A549 (cell line): ENCODE measurements around the gene HIVEP1. TPM values are rescaled to one million over a fixed set of nuclear protein-coding genes. Genes with fewer than 3 reads are reported as not detected.

Source experiments
- ATAC-seq, 2 experiments: fragments of 200-7000 bp in 1 of 2; fragments of >200 bp in 1 of 2; cut with Nextera tagmentation in 1 of 2; cut with Tn5 transposase in 1 of 2; 3 replicates each; pipeline versions ENCODE4 v1.8.0 to v1.9.1; 2018 to 2020; ENCODE audit warnings: mild to moderate bottlenecking in 1 of 2, moderate library complexity in 1 of 2
- CTCF ChIA-PET: fragments of 300-600 bp; sonication (Branson Sonifier 250); formaldehyde crosslinking; extraction: SDS; loops from one replicate; lab custom pipeline; 2021; ENCODE audit warnings: antibody characterized with exemption, inconsistent platforms; lab: Yijun Ruan, JAX
- POLR2A ChIA-PET: fragments of 350-600 bp; formaldehyde crosslinking; extraction: SDS; loops from one replicate; lab custom pipeline; 2021; ENCODE audit warnings: antibody characterized with exemption, inconsistent platforms; lab: Yijun Ruan, JAX
- DNase-seq, 2 experiments: peaks; one replicate each; pipeline versions ENCODE4 v3.0.0 to v3.0.0-alpha.2; 2011 to 2016; ENCODE audit warnings: low read depth in 1 of 2, low spot score in 1 of 2
- FAIRE-seq: peaks from 2 replicates; lab custom pipeline; 2011; peaks lifted over from hg19 to GRCh38; lab: Jason Lieb, UNC
- H3K27ac ChIP-seq, 2 experiments: fragments of >200 bp; sonication (Bioruptor Twin); formaldehyde crosslinking; 3 replicates each; pipeline ENCODE4 v1.5.1; 2016 to 2017
- H3K4me1 ChIP-seq: fragments of >200 bp; sonication (Bioruptor Twin); formaldehyde crosslinking; 3 replicates; pipeline ENCODE4 v1.6.1; 2016
- H3K4me2 ChIP-seq: fragments of >200 bp; sonication (Bioruptor Twin); formaldehyde crosslinking; 3 replicates; pipeline ENCODE4 v1.6.1; 2016
- H3K4me3 ChIP-seq: fragments of >200 bp; sonication (Bioruptor Twin); formaldehyde crosslinking; 3 replicates; pipeline ENCODE4 v1.5.1; 2016
- H3K9me3 ChIP-seq: fragments of >200 bp; sonication (Bioruptor Twin); formaldehyde crosslinking; 3 replicates; pipeline ENCODE4 v1.6.1; 2016
- ATOH8 ChIP-seq: fragments of 250-450 bp; sonication (Bioruptor Pico); IDR thresholded peaks from 2 replicates; pipeline ENCODE4 v1.5.0; 2020; ENCODE audit warnings: low read depth, mild to moderate bottlenecking, moderate library complexity
- BHLHE40 ChIP-seq: IDR thresholded peaks from 2 replicates; pipeline ENCODE4 v1.6.1; 2012; ENCODE audit warnings: low read depth, low read length, inconsistent platforms
- CHD4 ChIP-seq: fragments of 200-600 bp; sonication (generic); IDR thresholded peaks from 2 replicates; pipeline ENCODE4 v1.6.1; 2016; ENCODE audit warnings: antibody characterized with exemption, mild to moderate bottlenecking, borderline replicate concordance
- E2F6 ChIP-seq: IDR thresholded peaks from 2 replicates; pipeline ENCODE4 v1.6.1; 2012; ENCODE audit warnings: low read depth, borderline replicate concordance
- ELK1 ChIP-seq: fragments of 150-350 bp; IDR thresholded peaks from 2 replicates; pipeline ENCODE4 v1.6.1; 2014; ENCODE audit warnings: low read depth, mild to moderate bottlenecking, low read length
- EP300 ChIP-seq, 2 experiments: fragments of >200 bp; sonication (Bioruptor Twin); formaldehyde crosslinking; IDR thresholded peaks; 2 replicates in 1 of 2; 3 replicates in 1 of 2; pipeline ENCODE4 v1.6.1; 2016 to 2017
- HOXB13 ChIP-seq: fragments of 250-450 bp; sonication (Bioruptor Pico); IDR thresholded peaks from 2 replicates; pipeline ENCODE4 v1.5.0; 2020; ENCODE audit warnings: low read depth, mild to moderate bottlenecking, moderate library complexity
- HOXB5 ChIP-seq: fragments of 250-450 bp; sonication (Bioruptor Pico); IDR thresholded peaks from 2 replicates; pipeline ENCODE4 v1.5.0; 2020; ENCODE audit warnings: mild to moderate bottlenecking, moderate library complexity
- JUN ChIP-seq, 2 experiments: fragments of >200 bp; sonication (Bioruptor Twin); formaldehyde crosslinking; IDR thresholded peaks; 2 replicates in 1 of 2; 3 replicates in 1 of 2; pipeline ENCODE4 v1.6.1; 2016 to 2017
- NFE2L2 ChIP-seq: fragments of 150-350 bp; conservative IDR thresholded peaks from 2 replicates; pipeline ENCODE4 v1.6.1; 2014; ENCODE audit warnings: low read length
- POLR2A ChIP-seq: IDR thresholded peaks from 2 replicates; pipeline ENCODE4 v1.6.1; 2012; ENCODE audit warnings: mild to moderate bottlenecking, low read length
- POLR2AphosphoS2 ChIP-seq: conservative IDR thresholded peaks from 2 replicates; pipeline ENCODE4 v1.6.1; 2012; ENCODE audit warnings: low read length, improper control_type of control experiment, inconsistent platforms
- RNF2 ChIP-seq: fragments of 200-600 bp; sonication (generic); IDR thresholded peaks from 2 replicates; pipeline ENCODE4 v1.6.1; 2016; ENCODE audit warnings: low read depth, mild to moderate bottlenecking, antibody characterized with exemption, moderate library complexity, borderline replicate concordance
- TFCP2L1 ChIP-seq: fragments of 250-450 bp; sonication (Bioruptor Pico); IDR thresholded peaks from 2 replicates; pipeline ENCODE4 v1.5.0; 2021; ENCODE audit warnings: mild to moderate bottlenecking
- WGBS: methylation state at CpG from one replicate; pipeline ENCODE4 v1.1.6; 2017; ENCODE audit errors: missing lambda C conversion rate; 5-methylcytosine and 5-hydroxymethylcytosine counted together
- polyA plus RNA-seq, 4 experiments: library from polyadenylated mRNA; depleted of rRNA in 3 of 4; stranded (reverse); fragments of >200 nt; fragmentation: RNase III in 1 of 4; extraction: RNeasy Plus Mini Kit Qiagen cat#74134 plus additional on column Dnase treatment in 1 of 4; gene quantifications; 2 replicates in 3 of 4; 3 replicates in 1 of 4; pipeline ENCODE4 v1.2.3, GENCODE V29; 2011 to 2017
- TF ChIP-seq, protein P1 (sequence below): fragments of 450-650 bp; IDR thresholded peaks from 2 replicates; pipeline ENCODE4 v1.6.1; 2014; ENCODE audit warnings: antibody characterized with exemption
- TF ChIP-seq, protein P2 (sequence below): IDR thresholded peaks from 2 replicates; pipeline ENCODE4 v1.6.1; 2012
- TF ChIP-seq, protein P3 (sequence below): fragments of 200-600 bp; sonication (generic); IDR thresholded peaks from 2 replicates; pipeline ENCODE4 v1.6.1; 2016; ENCODE audit warnings: antibody characterized with exemption, mild to moderate bottlenecking, moderate library complexity

HIVEP1 gene
- polyA plus RNA-seq, 2 of the 4 experiments (the other 2 are of a cell fraction) = 5.8 to 10.5 TPM

GRCh38 chr6:12051861-12052368 is 39.8 kb downstream of the HIVEP1 start:
- Histone ChIP-seq H3K27ac (no peak overlapping the region), H3K4me1 (0 out of 3 replicates have a peak, but pooled peaks cover 4% of the 10 kb centered on the region), H3K4me2 (no peak overlapping the region), H3K9me3 (no peaks in the 10 kb centered on the region), H3K4me3 (no peak overlapping the region)
- WGBS = 74% methylated on average over 4 of the region's 4 CpGs
- ATAC-seq (no peak), FAIRE-seq (no peak), DNase-seq (no peak)
- ChIA-PET POLR2A (no interaction called here), CTCF (no interaction called here)
- TF ChIP-seq EP300 (IDR thresholded peaks at IDR 0.05) (no peak), POLR2A (no peak)

DNA sequence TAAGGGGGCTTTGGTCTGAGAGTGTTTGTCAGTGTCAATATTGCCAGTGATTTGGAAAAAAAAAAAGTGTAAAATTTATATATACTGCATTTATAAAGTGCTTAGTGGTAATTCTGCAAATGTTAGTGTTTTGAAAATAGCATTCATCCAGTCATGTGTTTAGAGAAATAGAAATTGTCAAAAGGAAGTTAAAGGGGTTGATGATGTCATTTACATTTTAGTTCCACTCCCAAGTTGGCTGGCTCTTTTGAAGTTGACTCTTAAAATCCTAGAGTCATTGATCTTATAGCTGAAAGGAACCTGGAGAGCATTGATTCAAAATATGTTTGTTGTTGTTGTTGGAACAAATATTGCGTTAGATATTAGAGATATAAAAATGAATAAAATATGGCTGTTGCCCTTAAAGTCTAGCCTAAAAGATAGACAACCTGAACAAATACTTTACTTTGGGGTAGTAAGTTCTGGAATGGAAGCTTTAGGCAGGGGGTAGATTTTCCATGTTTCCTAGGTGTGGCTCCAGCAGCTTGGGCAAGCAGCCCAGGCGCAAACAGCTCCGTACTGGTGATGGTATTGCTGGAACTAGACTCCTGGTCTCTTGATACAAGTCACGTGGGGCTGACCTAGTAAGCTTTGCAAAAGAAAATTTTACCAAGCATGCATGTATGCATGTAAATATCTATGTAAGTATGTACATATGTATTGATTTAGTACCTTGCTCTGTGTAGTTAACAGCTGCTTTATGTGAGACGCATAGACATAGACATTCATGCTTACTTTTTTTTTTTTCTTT is 46.3 kb downstream of the HIVEP1 start:
- Histone ChIP-seq H3K4me2 (no peak overlapping the region), H3K27ac (no peak overlapping the region), H3K9me3 (no peaks in the 10 kb centered on the region), H3K4me3 (no peak overlapping the region), H3K4me1 (peaks cover 25% of the 10 kb centered on the region; the same call in 2 of the 3 replicates)
- ATAC-seq (no peak), FAIRE-seq (no peak), DNase-seq (no peak)
- CTCF ChIA-PET = no interaction called here
- POLR2A ChIA-PET = no interaction called here
- TF ChIP-seq, protein P1, sequence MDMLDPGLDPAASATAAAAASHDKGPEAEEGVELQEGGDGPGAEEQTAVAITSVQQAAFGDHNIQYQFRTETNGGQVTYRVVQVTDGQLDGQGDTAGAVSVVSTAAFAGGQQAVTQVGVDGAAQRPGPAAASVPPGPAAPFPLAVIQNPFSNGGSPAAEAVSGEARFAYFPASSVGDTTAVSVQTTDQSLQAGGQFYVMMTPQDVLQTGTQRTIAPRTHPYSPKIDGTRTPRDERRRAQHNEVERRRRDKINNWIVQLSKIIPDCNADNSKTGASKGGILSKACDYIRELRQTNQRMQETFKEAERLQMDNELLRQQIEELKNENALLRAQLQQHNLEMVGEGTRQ = no peak
- TF ChIP-seq RNF2 (no peak), ELK1 (no peak), NFE2L2 (no peak), TFCP2L1 (CRISPR knock-in tag) (no peak), HOXB13 (CRISPR knock-in tag) (no peak), BHLHE40 (no peak), CHD4 (no peak), POLR2AphosphoS2 (no peak), HOXB5 (CRISPR knock-in tag) (no peak), POLR2A (no peak), E2F6 (no peak), JUN (IDR thresholded peaks at IDR 0.05) (no peak), ATOH8 (CRISPR knock-in tag) (no peak)
- TF ChIP-seq, protein P2, sequence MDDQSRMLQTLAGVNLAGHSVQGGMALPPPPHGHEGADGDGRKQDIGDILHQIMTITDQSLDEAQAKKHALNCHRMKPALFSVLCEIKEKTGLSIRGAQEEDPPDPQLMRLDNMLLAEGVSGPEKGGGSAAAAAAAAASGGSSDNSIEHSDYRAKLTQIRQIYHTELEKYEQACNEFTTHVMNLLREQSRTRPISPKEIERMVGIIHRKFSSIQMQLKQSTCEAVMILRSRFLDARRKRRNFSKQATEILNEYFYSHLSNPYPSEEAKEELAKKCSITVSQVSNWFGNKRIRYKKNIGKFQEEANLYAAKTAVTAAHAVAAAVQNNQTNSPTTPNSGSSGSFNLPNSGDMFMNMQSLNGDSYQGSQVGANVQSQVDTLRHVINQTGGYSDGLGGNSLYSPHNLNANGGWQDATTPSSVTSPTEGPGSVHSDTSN = no peak
- TF ChIP-seq, protein P3, sequence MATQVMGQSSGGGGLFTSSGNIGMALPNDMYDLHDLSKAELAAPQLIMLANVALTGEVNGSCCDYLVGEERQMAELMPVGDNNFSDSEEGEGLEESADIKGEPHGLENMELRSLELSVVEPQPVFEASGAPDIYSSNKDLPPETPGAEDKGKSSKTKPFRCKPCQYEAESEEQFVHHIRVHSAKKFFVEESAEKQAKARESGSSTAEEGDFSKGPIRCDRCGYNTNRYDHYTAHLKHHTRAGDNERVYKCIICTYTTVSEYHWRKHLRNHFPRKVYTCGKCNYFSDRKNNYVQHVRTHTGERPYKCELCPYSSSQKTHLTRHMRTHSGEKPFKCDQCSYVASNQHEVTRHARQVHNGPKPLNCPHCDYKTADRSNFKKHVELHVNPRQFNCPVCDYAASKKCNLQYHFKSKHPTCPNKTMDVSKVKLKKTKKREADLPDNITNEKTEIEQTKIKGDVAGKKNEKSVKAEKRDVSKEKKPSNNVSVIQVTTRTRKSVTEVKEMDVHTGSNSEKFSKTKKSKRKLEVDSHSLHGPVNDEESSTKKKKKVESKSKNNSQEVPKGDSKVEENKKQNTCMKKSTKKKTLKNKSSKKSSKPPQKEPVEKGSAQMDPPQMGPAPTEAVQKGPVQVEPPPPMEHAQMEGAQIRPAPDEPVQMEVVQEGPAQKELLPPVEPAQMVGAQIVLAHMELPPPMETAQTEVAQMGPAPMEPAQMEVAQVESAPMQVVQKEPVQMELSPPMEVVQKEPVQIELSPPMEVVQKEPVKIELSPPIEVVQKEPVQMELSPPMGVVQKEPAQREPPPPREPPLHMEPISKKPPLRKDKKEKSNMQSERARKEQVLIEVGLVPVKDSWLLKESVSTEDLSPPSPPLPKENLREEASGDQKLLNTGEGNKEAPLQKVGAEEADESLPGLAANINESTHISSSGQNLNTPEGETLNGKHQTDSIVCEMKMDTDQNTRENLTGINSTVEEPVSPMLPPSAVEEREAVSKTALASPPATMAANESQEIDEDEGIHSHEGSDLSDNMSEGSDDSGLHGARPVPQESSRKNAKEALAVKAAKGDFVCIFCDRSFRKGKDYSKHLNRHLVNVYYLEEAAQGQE = no peak
- WGBS = 78% methylated on average over 5 of the region's 5 CpGs
